ENCODE data around the gene OST4.

The OST4 gene

DNA sequence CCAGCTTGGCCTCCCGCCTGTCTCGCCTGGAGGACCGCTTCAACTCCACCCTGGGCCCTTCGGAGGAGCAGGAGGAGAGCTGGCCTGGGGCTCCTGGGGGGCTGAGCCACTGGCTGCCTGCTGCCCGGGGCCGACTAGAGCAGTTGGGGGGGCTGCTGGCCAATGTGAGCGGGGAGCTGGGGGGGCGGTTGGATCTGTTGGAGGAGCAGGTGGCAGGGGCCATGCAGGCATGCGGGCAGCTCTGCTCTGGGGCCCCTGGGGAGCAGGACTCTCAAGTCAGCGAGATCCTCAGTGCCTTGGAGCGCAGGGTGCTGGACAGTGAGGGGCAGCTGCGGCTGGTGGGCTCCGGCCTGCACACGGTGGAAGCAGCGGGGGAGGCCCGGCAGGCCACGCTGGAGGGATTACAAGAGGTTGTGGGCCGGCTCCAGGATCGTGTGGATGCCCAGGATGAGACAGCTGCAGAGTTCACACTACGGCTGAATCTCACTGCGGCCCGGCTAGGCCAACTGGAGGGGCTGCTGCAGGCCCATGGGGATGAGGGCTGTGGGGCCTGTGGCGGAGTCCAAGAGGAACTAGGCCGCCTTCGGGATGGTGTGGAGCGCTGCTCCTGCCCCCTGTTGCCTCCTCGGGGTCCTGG lies 11.4 kb upstream of the OST4 start:
- no peak for DNase-seq
- Histone ChIP-seq H3K27me3 (replicated peaks) (no peaks in the 10 kb centered on the region), H3K4me3 (ENCODE audit: low read depth, low read length) (no peak overlapping the region), H3K27ac (no peak overlapping the region), H3K36me3 (replicated peaks) (peaks cover 3% of the 10 kb centered on the region)
- TF ChIP-seq, protein P1, sequence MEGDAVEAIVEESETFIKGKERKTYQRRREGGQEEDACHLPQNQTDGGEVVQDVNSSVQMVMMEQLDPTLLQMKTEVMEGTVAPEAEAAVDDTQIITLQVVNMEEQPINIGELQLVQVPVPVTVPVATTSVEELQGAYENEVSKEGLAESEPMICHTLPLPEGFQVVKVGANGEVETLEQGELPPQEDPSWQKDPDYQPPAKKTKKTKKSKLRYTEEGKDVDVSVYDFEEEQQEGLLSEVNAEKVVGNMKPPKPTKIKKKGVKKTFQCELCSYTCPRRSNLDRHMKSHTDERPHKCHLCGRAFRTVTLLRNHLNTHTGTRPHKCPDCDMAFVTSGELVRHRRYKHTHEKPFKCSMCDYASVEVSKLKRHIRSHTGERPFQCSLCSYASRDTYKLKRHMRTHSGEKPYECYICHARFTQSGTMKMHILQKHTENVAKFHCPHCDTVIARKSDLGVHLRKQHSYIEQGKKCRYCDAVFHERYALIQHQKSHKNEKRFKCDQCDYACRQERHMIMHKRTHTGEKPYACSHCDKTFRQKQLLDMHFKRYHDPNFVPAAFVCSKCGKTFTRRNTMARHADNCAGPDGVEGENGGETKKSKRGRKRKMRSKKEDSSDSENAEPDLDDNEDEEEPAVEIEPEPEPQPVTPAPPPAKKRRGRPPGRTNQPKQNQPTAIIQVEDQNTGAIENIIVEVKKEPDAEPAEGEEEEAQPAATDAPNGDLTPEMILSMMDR (IDR thresholded peaks at IDR 0.05; ENCODE audit: low read depth, low read length, missing control alignments): no peak
- in situ Hi-C loops (cut with HindIII; ENCODE audit: low pct_ligation_motif_present, low sequenced_read_pairs): no loop called here

DNA sequence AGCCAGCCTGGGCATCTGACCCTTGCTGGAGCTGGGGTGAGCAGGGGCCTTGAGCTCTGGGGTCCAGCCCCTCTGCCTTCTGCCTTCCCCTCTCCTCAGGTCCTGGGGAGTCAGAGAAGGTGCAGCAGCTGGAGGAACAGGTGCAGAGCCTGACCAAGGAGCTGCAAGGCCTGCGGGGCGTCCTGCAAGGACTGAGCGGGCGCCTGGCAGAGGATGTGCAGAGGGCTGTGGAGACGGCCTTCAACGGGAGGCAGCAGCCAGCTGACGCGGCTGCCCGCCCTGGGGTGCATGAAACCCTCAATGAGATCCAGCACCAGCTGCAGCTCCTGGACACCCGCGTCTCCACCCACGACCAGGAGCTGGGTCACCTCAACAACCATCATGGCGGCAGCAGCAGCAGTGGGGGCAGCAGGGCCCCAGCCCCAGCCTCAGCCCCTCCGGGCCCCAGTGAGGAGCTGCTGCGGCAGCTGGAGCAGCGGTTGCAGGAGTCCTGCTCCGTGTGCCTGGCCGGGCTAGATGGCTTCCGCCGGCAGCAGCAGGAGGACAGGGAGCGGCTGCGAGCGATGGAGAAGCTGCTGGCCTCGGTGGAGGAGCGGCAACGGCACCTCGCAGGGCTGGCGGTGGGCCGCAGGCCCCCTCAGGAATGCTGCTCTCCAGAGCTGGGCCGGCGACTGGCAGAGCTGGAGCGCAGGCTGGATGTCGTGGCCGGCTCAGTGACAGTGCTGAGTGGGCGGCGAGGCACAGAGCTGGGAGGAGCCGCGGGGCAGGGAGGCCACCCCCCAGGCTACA lies 10.7 kb upstream of the OST4 start:
- TF ChIP-seq, protein P1 (IDR thresholded peaks at IDR 0.05; ENCODE audit: low read depth, low read length, missing control alignments): no peak
- Histone ChIP-seq H3K27ac (no peak overlapping the region), H3K4me3 (ENCODE audit: low read depth, low read length) (no peak overlapping the region), H3K36me3 (replicated peaks) (peaks cover 3% of the 10 kb centered on the region), H3K27me3 (replicated peaks) (no peaks in the 10 kb centered on the region)
- in situ Hi-C loops (cut with HindIII; ENCODE audit: low pct_ligation_motif_present, low sequenced_read_pairs): no loop called here
- no peak for DNase-seq

DNA sequence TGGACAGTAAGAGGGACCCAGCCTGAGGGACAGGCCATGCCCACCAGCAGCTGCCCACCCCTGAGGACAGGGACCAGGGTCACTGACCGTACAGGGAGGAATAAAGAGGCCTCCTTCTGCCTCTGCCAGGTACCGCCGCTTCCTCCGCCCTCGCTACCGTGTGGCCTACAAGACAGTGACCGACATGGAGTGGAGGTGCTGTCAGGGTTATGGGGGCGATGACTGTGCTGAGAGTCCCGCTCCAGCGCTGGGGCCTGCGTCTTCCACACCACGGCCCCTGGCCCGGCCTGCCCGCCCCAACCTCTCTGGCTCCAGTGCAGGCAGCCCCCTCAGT lies 9.1 kb upstream of the OST4 start:
- H3K4me3 ChIP-seq (ENCODE audit: low read depth, low read length): peak overlapping the region; percentile 73
- no peak overlapping the region for H3K27ac ChIP-seq

DNA sequence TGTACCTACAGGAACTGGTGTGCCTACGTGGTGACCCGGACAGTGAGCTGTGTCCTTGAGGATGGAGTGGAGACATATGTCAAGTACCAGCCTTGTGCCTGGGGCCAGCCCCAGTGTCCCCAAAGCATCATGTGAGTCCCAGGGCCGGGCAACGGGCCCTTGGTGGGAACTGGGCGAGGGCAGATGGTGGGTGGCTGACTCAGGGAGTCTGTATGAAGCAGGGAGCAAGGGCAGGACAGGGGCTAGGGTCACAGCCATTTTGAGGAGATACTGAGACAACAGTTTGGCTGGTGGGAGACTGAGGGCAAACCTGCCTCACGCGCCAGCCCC lies 8.7 kb upstream of the OST4 start:
- peaks cover 3% of the 10 kb centered on the region for H3K36me3 ChIP-seq (replicated peaks)
- peak overlapping the region; percentile 73 for H3K4me3 ChIP-seq (ENCODE audit: low read depth, low read length)
- no peak for DNase-seq
- in situ Hi-C loops (cut with HindIII; ENCODE audit: low pct_ligation_motif_present, low sequenced_read_pairs): no loop called here
- H3K27ac ChIP-seq: no peak overlapping the region
- no peaks in the 10 kb centered on the region for H3K27me3 ChIP-seq (replicated peaks)
- TF ChIP-seq, protein P1 (IDR thresholded peaks at IDR 0.05; ENCODE audit: low read depth, low read length, missing control alignments): no peak

More for the DNA sequence above, 9.1 kb upstream of the OST4 start:
- Histone ChIP-seq H3K27me3 (replicated peaks) (no peaks in the 10 kb centered on the region), H3K36me3 (replicated peaks) (peaks cover 3% of the 10 kb centered on the region)
- in situ Hi-C loops (cut with HindIII; ENCODE audit: low pct_ligation_motif_present, low sequenced_read_pairs): no loop called here
- DNase-seq: no peak
- TF ChIP-seq, protein P1 (IDR thresholded peaks at IDR 0.05; ENCODE audit: low read depth, low read length, missing control alignments): no peak

DNA sequence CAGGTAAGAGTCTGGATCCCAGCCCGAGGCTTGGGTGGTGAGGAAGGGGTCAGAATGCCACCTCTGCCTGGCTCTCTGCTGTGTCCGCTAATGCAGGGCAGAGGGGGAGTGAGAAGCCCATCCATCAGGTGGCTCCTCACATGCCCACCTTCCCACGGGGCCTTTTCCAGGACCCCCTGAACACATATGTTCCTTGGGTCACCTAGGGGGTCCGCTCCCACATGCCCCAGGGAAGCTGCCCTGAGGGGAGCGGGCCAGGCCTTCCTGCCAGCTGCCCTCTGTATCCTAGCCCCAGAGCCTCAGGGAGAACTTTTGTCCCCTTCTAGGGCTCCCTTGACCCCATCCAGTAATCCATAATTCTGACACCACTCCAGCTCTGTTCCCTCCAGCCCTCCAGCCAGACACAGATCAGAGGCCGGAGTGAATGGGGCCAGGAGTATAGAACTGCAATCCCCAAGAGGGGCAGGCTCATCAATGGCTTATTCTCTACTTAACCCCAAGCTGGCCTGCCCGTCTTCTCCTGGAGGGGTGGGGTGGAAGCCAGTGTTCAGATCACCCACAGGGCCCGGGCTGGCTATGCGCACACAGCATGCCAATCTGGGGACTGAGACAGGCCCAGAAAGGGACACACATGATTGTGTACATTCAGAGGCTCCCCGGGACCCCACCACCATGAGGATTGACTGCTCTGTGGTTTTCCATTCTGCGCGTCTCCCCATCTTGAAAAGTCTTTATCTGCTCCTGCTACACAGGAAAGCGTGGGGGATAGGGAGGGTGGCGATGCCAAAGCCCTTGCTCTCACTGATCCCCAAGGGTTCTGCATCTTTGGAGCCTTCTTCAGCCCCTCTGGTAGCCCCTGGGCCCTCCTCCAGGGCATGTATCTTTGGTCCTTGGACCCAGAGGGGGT lies 8.0 kb upstream of the OST4 start:
- peaks cover 3% of the 10 kb centered on the region for H3K36me3 ChIP-seq (replicated peaks)
- no peak for DNase-seq
- in situ Hi-C loops (cut with HindIII; ENCODE audit: low pct_ligation_motif_present, low sequenced_read_pairs): no loop called here
- H3K27me3 ChIP-seq (replicated peaks): no peaks in the 10 kb centered on the region
- peak overlapping the region; percentile 42 for H3K27ac ChIP-seq
- TF ChIP-seq, protein P1 (IDR thresholded peaks at IDR 0.05; ENCODE audit: low read depth, low read length, missing control alignments): no peak
- peak overlapping the region; percentile 73 for H3K4me3 ChIP-seq (ENCODE audit: low read depth, low read length)

Data from brain microvascular endothelial cell (primary cell).